ENCODE results near the gene SCYGR8. TPM values are rescaled to one million over a fixed set of nuclear protein-coding genes. Genes with fewer than 3 reads are reported as not detected.

Gene SCYGR8
- polyA plus RNA-seq, 1 of the 3 experiments (the other 2 are of a cell fraction), result not detected

- H3K27ac ChIP-seq (ENCODE audit: low read depth in 2 of 2, low read length in 1 of 2), result no peak overlapping the region
- no peak overlapping the region for H3K4me2 ChIP-seq
- TF ChIP-seq RFX5 (IDR thresholded peaks at IDR 0.05; ENCODE audit: low read length) (no peak), YY1 (IDR thresholded peaks at IDR 0.05; ENCODE audit: low read depth) (no peak), REST (IDR thresholded peaks at IDR 0.05; ENCODE audit: low read depth, low read length) (no peak), CHD2 (IDR thresholded peaks at IDR 0.05; ENCODE audit: low read length, partially characterized antibody) (no peak), FOXJ3 (CRISPR knock-in tag; IDR thresholded peaks at IDR 0.05) (no peak), SIN3A (IDR thresholded peaks at IDR 0.05; ENCODE audit: borderline replicate concordance, low read depth, low read length) (no peak), IRF3 (IDR thresholded peaks at IDR 0.05; ENCODE audit: low read depth, low read length) (no peak), FOXM1 (IDR thresholded peaks at IDR 0.05; ENCODE audit: low read depth) (no peak), RXRA (IDR thresholded peaks at IDR 0.05; ENCODE audit: borderline replicate concordance, low read depth) (no peak), MAX (IDR thresholded peaks at IDR 0.05; ENCODE audit: low read depth) (no peak), GABPA (IDR thresholded peaks at IDR 0.05; ENCODE audit: low read depth) (no peak), RAD21 (IDR thresholded peaks at IDR 0.05; ENCODE audit: low read length) (no peak), ZBTB33 (IDR thresholded peaks at IDR 0.05; ENCODE audit: borderline replicate concordance, low read depth) (no peak), GATA2 (CRISPR knock-in tag; IDR thresholded peaks at IDR 0.05) (no peak), EZH2phosphoT487 (IDR thresholded peaks at IDR 0.05; ENCODE audit: borderline replicate concordance, low read depth) (no peak), JUND (IDR thresholded peaks at IDR 0.05) (no peak), RCOR1 (IDR thresholded peaks at IDR 0.05; ENCODE audit: low read length) (no peak), ELF1 (IDR thresholded peaks at IDR 0.05) (no peak)
- TF ChIP-seq, protein P1, sequence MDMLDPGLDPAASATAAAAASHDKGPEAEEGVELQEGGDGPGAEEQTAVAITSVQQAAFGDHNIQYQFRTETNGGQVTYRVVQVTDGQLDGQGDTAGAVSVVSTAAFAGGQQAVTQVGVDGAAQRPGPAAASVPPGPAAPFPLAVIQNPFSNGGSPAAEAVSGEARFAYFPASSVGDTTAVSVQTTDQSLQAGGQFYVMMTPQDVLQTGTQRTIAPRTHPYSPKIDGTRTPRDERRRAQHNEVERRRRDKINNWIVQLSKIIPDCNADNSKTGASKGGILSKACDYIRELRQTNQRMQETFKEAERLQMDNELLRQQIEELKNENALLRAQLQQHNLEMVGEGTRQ (IDR thresholded peaks at IDR 0.05; ENCODE audit: borderline replicate concordance, low read depth, low read length), result no peak
- TF ChIP-seq, protein P2, sequence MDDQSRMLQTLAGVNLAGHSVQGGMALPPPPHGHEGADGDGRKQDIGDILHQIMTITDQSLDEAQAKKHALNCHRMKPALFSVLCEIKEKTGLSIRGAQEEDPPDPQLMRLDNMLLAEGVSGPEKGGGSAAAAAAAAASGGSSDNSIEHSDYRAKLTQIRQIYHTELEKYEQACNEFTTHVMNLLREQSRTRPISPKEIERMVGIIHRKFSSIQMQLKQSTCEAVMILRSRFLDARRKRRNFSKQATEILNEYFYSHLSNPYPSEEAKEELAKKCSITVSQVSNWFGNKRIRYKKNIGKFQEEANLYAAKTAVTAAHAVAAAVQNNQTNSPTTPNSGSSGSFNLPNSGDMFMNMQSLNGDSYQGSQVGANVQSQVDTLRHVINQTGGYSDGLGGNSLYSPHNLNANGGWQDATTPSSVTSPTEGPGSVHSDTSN (IDR thresholded peaks at IDR 0.05), result no peak
- no peaks in the 10 kb centered on the region for H3K9me2 ChIP-seq
- H3K79me2 ChIP-seq (ENCODE audit: insufficient read depth), result no peaks in the 10 kb centered on the region
- no peak overlapping the region for H3K4me3 ChIP-seq (ENCODE audit: low read depth in 2 of 2, low read length in 1 of 2)
- 17% methylated on average over 2 of the region's 2 CpGs for WGBS (ENCODE audit: low lambda C conversion rate)
- H3K36me3 ChIP-seq (replicated peaks in 1 of 2; ENCODE audit: control insufficient read depth in 1 of 2, insufficient read depth in 2 of 2, low read length in 1 of 2), result no peaks in the 10 kb centered on the region
- CTCF ChIA-PET, result interaction anchor here (1.8 kb wide), 1 partner anchor 16 kb away, joined by 3 read pairs; no protein-coding TSS in a partner anchor
- no peaks in the 10 kb centered on the region for H4K20me1 ChIP-seq (ENCODE audit: insufficient read depth)
- H3K9me3 ChIP-seq, result no peaks in the 10 kb centered on the region
- no peak overlapping the region for H2AFZ ChIP-seq (ENCODE audit: low read depth)
- H3K4me1 ChIP-seq (ENCODE audit: control insufficient read depth in 1 of 2, insufficient read depth in 2 of 2, low read depth in 1 of 2, low read length in 1 of 2), result no peaks in the 10 kb centered on the region
- no peaks in the 10 kb centered on the region for H3K27me3 ChIP-seq (ENCODE audit: insufficient read depth)
- POLR2A ChIA-PET, result no interaction called here
- no peak overlapping the region for H3K9ac ChIP-seq
- peaks cover 4% of the 10 kb centered on the region for H3F3A ChIP-seq (replicated peaks; ENCODE audit: insufficient read depth)
- no peak for DNase-seq
Measured at GRCh38 chr2:227772932-227773331, 27.2 kb downstream of the SCYGR8 start.
